GM18909 (cell line): ENCODE data around the gene UNCX.
"Not testable (repeated sequence)": the region's sequence is repeated elsewhere in the genome, so short reads cannot be mapped to it uniquely, and the experiment has no call there.

Experiments
- ATAC-seq: cut with Tn5 transposase; IDR thresholded peaks from one replicate; pipeline ENCODE4 v1.9.1; 2021; ENCODE audit warnings: mild to moderate bottlenecking; ENCODE audit not compliant: unreplicated experiment, poor library complexity

Gene UNCX

DNA sequence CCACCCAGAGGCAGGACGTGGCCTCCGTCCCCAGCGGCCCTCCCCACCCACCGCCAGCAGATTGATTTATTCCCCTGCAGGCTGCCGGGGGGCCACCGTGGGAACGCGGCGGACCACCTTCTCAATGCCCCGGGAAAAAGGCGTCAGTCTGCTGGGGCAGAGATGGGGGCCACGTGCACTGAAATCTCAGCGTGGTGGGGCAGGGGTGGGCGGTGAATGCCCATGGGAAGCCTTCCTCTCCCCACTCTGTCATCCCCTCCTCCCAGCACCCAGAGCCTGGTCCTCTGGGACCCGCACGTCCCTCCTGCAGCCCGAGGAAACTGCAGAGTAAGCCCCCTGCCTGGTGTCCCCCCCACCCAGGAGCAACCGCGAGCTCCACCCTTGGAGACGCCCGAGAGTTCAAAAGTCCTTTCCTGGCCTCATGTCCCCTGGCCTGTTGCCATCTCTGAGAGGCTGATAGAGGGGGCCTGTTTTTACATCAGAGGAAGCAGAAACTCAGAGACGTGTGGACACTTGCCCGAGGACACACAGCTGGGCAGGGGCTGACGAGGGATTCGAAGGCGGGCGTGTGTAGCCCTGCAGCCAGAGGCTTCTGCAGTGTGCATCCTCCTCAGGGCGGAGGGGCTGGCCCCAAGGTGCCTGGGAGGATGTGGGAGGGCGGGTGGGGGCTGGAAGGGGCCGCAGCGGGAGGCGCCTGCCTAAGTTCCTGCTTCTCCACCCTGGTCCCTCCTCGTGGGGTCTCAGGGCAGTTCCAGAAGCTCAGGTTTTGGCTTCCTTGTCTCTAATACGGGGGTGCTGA, 21.8 kb downstream of the UNCX start:
- no peak for ATAC-seq

DNA sequence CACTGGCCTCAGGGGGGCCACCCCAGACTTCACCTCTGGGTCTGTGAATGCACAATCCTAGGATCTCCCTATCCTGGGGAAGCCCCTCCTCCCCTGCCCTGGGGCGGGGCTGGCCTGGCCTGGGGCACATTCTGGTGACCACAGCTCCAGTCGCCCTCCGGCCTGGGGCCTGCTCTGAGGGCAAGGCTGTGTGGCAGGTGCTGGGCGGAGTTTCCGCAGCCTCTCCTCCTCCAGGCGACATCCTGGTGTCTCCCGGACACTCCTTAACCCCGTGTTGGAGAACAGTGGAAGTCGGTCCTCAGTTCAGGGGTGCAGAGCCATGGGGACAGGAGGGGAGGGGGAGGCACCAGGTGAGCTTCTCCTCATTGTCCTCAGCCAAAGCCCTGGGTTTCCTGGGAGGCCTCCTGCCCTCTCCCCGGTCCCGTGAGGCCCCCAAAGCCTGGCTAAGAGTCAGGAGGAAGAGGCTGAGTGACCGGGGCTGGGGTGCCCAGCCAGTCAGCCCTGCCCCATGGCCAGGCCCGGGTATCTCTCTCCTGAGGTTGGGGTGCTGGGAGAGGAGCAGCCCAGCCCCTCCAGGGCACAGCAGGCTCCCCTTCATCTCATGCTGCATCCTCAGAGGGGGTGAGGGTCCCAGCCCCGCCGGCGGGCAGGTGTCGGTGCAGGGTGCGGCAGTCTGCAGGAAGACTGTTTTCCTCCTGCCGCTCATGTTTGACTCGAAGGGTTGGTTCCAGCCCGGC, 22.6 kb downstream of the UNCX start:
- no peak for ATAC-seq

DNA sequence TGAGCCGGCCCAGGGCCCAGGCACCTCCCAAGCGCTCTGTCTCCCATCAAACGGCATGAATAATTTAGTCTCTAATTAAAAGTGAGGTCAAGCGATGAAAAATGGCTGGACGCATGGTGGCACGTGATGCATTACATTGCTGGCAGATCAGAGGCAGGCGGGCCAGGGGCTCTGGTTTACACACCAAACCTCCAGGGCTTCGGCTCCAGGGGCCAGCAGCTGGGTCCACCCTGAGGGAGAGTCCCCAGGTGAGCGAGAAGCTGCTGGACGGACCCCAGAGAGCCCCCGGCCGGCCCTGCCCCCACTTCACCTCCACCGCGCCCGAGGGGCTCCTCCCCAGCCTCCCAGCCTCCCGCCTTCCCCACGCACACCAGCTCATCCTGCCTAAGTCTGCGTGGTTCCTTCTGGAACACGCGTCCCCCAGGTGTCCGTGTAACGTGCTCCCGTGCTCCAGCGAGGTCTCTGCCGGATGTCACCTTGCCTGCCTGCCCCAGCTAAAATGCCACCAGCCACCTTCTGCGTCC, 23.2 kb downstream of the UNCX start:
- no peak for ATAC-seq

DNA sequence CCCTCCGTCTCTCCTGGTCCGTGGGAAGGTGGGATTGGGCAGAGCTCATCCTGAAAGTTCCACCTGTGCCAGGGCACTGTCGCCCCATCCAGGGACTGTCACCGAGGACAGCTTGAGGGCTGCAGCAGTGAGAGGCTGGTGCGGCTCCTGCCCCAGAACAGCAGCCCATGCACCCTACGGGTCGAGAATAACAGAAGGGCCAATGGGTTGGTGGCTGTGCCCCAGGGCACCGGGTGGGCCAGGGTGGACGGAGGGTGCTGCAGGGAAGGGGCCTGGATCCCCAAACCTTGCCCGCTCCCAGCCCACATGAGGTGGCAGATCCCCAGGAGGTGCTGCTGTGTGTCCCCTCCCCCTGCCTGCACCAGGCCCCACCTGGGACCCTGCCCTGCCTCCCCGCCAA, 23.9 kb downstream of the UNCX start:
- ATAC-seq = no peak

DNA sequence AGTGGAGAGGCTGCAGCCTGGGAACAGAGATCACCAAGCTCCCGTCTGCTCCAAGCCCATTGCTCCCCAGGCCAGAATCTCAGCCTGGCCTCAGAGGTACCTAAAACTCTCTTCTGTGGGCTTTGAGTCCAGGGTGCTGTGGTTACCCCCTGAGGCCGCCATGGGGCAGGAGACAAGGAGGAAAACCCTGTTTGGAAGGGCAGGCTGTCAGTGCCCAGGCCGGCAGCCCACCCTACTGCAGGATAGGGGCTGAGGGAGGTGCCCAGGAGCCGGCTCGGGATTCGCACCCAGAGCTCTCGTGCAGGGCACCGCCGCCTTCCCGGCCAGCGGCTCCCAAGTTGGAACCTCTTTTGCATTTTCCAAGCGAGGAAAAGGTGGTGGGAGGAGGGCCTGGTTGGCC, 24.5 kb downstream of the UNCX start:
- ATAC-seq = no peak

DNA sequence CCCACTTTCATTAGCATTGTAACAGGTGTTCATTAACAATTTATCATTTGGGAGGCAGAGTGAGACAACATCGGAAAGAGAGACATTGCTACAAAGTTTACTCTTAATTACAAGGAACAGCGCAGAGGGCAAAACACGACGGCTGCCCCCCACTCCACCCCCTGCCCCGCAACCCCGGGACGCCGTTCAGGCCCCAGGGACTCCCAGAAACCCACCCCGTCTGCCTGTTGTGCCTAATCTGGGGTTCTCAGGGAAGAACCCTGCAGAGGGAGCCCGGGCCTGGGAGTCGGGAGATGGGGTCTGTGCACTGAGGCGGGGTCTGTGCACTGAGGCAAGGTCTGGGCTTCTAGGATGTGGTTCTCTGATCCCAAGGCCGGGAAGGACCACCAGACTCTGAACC, 25.2 kb downstream of the UNCX start:
- no peak for ATAC-seq

DNA sequence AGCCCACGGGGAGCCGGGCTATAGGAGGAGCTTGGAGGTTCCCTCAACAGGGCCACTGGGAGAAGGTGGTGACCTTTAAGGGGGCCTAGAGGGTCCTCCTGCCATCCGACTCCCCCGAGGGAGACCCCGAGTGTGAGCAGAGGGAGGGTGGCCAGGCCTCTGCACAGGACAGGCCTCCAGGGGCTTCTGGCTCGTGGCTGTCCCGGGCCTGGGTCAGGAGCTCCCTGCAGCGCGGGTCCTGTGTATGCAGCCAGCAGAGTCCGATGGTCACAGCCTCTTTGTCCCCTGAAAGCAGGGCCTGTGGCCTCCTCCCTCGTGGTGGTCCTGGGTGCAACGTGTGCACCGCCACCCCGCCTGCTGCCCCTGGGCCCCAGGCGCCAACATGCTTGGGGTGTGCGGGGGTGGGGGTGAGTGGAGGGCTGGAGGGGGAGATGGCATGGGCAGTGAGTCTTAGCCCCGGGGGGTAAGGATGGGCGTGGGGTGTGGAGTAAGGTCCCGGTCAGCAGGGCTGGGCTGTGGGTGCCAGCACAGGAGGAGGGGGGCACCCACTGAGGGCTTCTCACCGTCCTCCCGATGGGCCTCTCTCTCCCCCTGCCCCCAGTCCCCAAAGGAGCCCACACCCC, 27.1 kb downstream of the UNCX start:
- ATAC-seq = no peak

DNA sequence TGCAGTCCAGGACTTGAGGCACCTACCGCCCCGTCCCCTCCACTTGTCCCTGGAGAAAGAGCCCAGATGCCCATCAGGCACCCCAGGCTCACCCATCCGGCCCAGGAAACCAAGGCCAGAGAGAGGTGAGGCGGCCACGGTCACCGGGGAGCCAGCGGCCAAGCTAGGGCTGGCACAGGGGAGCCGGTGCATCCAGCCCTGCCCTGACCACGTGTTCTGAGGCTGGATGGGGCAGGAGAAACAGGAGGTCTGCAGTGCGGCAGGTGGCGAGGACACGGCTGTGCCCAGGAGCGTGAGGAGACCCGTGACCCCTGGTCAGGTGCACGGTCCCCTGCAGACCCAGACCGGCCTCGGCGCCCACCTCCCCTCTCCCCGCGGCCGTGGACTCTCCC, 27.6 kb downstream of the UNCX start:
- no peak for ATAC-seq

DNA sequence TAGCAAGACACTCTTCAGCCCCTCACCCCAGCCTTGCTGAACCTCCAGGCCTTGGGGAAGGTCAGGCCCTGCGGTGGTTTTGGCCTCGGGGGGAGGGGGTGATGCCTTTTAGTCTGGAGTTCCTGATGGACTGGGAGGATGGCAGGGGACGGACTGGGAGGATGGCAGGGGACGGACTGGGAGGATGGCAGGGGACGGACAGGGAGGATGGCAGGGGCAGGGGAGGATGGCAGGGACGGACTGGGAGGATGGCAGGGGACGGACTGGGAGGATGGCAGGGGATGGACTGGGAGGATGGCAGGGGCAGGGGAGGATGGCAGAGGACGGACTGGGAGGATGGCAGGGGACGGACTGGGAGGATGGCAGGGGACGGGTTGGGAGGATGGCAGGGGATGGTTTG, 28.4 kb downstream of the UNCX start:
- not testable (repeated sequence) for ATAC-seq

DNA sequence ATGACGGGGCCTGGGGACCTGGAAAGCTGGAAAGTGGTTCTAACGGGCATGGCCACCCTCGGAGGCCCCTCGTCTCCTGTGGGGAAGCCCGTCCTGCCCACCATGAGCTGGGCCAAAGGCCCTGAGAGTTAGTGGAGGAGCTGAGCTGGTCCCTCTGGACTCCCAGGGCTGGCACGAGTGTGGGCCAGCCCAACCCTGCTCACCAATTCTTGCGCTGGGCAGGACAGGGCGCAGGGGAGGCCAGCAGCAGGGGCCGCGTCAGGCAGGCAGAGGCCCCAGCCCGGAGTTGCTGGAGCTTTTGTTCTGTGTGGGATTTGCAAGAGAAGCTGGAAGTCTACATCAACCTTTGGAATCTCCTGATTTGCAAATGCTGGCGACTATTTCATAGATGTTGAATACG, 29.8 kb downstream of the UNCX start:
- ATAC-seq = no peak

DNA sequence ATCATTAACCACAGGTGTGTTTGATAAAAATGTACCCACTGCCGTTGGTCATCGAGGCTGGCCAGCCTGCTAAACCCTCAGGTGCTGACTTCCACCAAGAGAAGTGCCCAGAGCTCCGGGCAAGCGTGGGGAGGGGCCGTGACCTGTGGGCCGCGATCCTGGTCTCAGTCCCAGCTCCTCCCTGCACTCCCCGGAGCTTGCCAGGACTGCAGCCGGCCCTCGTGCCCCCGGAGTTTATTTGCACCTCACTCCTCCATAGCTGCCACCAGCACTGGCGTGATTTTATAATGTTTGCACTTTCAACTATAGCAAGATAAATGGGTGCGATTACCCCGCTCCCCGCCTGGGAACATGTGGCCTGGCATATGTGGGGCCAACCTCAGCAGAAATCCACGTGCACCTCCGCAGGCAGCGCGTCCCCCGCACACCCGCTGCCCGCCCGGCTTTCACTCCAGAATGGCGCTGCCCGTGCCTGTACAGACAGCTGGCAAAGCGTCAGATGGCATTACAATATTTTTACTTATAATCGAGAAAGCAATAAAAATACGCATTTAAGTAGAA, 30.8 kb downstream of the UNCX start:
- ATAC-seq = no peak

DNA sequence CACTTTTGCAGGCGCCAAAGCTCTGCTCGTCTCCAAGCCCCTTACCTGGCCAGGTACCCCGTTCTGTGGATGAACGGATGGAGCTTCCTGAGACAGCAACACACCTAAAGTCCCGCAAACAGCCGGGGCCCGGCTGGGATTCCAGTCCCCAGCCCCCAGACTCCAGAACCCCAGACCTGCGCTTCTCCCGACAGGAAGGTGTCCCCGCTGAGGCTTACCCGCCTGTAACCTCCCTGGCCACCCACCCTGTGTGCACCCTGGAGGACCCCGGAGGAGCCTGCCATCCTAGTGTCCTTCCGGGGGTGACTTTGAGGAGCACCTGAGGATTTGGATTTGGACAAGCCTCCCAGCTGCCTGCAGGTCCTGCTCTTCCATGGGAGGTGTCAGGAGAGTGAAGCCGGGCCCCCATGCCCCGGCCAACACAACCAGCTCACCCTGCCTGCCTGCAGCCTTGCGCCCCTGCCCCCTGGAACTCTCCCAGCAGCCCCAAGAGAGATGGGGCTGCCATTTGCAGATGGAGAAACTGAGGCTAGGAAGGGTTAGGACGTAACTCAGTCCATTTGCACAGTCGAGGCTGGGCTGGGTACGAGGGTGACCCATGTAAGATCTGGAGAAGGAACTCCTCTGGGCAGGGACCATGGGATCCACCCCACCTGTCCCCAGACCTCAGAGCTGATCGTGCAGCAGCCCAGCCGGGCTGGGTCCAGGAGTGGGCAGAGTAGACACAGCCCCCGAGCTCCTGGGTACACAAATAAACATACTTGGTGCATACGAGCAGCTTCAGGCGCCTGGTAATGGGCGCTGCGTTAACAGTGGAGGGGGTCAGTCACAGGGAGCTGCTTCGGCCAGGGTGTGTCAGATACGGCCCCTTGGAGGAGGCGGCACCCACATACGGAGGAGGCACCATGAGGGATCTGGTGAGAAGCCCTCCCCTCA, 31.9 kb downstream of the UNCX start:
- no peak for ATAC-seq

DNA sequence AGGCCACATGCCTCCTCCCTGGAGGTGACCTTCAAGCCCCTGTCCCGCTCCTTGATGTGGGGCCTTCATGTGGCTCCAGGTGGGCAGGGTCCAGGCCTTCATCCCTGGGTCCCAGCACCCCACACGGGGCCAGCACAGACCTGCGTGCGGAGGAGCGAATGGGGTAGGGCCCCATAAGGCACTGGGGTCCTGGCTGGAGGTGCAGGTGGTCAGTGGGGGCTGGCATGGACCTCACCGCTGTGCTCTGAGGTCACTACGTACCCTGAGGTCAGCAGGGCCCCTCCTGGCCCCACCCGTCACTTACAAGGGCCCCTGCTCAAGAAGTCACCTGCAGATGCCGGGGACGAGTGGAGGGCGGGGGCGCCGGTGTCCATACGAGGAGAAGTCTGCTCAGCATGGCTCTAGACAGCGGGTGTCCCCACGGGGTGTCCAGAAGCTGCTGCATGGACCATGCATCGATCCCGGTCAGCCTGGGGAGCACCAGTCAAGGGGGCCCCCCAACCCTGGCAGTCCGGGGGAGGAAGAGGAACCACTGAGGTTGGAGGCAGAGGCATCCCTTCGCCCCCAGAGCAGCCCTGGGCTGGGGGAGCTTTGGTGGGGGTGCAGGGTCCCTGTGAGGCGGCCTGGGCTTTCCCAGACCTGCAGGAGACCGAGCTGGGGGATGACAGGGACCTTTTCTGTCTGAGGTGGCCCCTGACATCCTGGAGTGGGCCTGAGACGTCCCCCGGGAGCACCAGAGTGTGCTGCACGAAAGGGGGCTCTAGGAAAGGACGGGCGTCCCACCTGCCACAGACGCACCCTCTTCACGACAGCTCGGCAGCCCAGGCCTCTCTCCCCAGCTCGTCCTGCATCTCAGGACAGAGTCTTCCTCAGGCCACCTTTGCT, 34.6 kb downstream of the UNCX start:
- no peak for ATAC-seq

DNA sequence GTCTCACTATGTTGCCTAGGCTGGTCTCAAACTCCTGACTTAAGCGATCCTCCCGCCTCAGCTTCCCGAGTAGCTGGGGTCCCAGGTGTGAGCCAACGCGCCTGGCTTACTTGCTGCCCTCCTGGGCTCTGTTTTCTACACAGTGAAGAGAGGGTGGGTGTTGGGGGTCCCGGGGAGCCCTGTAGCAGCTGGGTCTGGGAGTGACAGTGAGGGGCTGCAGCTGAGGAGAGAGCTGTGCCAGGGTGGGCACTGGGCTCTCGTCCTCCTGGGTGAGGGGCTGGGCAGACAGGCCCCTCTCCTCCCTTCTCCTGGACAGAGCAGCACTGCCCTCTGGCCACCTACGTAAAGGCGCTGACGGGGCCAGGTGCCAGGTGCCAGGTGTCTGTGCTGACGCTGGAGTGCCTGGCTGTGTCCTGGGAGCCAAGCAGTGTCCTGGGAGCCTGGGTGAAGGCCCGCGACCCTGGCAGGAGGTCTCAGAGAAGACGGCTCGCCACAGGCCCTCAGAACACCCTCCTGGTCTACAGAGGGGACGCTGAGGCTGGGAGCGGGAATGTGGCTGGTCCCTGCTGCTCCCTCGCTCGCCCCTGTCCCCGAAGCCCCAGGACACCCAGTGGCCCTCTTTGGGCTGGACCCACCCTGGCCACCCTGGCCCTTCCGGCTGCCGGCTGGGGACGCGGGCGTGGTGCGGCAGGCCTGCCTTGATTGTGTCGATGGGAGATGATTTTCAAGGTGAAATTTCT, 35.6 kb downstream of the UNCX start:
- no peak for ATAC-seq

DNA sequence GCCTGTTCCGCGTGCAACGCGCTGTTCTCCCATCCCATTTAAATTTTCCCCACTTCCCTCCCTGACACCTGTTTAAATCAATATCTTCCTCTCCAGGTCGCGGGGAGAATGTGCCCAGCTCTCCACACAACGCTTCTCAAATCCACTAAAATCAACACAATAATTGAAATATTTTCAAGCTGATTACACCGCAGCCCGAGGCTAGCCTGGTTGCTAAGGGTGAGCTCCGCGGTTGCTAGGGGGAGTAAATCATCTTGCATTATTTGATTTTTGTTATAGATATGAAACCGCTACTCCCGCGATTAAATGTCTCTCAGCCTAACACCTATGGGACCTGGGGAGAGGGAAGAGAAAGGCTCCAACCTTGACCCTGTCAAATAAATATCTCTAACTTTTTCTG, 36.2 kb downstream of the UNCX start:
- no peak for ATAC-seq

DNA sequence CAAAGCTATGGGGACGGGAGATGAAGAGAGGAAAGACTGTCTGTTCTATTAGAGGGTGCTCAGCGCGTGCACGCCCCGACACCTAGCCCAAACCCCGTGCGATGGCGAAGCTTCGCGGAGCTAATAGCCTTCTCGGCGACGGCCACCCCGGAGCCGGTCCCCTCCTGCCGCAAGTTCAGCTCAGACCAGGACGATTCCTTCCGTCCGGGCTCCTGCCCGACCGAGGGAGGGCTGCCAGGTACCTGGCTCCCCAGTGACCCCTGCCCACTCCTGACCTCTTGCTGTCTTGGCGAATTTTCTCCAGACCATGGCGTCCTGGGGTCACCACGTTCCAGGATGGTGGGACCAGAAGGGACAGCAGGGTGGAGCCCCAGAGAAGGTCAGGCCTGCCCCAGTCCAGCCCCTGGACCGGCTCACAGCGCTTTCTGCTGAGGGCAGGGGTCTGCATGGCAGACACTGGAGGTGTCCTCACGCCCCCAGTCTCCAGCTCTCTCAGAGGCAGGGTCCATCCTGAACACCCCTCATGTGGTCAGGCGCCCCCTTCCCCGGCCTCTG, 36.7 kb downstream of the UNCX start:
- ATAC-seq = no peak

DNA sequence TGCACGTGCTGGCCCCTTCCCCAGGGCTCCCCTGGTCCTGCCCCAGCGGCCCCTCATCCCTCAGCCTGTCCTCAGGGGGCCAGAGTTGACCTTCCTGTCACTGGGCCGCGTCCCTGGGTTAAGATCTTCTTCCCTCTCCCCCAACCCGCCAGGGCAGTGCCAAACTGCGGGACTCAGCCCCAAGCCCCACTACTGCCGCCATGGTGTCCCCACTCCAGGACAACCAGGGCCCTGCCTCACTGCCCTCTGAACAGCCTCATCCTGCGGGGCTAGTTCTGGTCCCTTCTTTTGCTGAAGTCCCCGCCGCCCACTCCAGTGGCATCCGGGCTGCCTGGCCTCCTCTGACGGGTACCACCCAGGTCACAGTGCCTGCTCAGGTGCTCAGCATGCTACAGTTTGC, 37.5 kb downstream of the UNCX start:
- ATAC-seq = no peak

DNA sequence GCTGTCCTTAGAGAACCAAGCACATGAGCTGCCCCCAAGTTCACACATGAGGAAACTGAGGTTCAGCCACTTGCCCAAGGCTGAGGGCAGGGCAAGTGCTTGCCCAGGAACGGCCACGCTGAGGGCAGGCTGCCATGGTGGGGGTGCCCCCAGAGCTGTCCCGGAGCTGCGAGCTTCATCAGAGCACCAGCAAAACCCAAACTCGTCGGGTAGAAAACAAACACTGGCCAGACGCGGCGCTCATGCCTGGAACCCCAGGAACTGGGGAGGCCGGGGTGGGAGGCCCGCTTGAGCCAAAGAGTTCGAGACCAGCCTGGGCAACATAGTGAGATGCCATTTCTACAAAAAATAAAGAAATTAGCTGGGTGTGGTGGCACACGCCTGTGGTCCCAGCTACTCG, 38.4 kb downstream of the UNCX start:
- ATAC-seq = no peak
